Panc1 (cell line): ENCODE measurements around the gene ZNF410. TPM values are rescaled to one million over a fixed set of nuclear protein-coding genes. Genes with fewer than 3 reads are reported as not detected.

ENCODE experiments used
- ATAC-seq: fragments of 200-7000 bp; cut with Tn5 transposase; 2 replicates; pipeline ENCODE4 v1.9.1; 2020; ENCODE audit warnings: mild to moderate bottlenecking, moderate library complexity
- BruUV-seq: library from RNA; stranded (reverse); fragments of 400-500 nt; replicated peaks from 2 replicates; lab custom pipeline; 2021; lab: Mats Ljungman, UMichigan
- CTCF ChIA-PET: fragments of 300-600 bp; sonication (Branson Sonifier 250); formaldehyde crosslinking; loops from one replicate; lab custom pipeline; 2022; ENCODE audit warnings: antibody characterized with exemption; lab: Charles Lee
- POLR2A ChIA-PET: fragments of 300-600 bp; sonication (Branson Sonifier 250); formaldehyde crosslinking; loops from one replicate; lab custom pipeline; 2022; ENCODE audit warnings: antibody characterized with exemption; lab: Charles Lee
- DNase-seq: peaks from one replicate; pipeline ENCODE4 v3.0.0-alpha.2; 2010; ENCODE audit warnings: low read depth, low spot score
- H3K27ac ChIP-seq: 2 replicates; pipeline ENCODE4 v1.5.1; 2011; ENCODE audit warnings: mild to moderate bottlenecking, low read length, inconsistent platforms
- H3K27me3 ChIP-seq: fragments of 200-500 bp; sonication (Bioruptor generic); 2 replicates; pipeline ENCODE4 v1.6.0; 2014; ENCODE audit warnings: low read length, inconsistent platforms; ENCODE audit not compliant: control insufficient read depth, insufficient read depth
- H3K36me3 ChIP-seq: fragments of 200-500 bp; sonication (Bioruptor generic); 2 replicates; pipeline ENCODE4 v1.5.1; 2014; ENCODE audit warnings: inconsistent platforms, mild to moderate bottlenecking, low read length, moderate library complexity; ENCODE audit not compliant: control insufficient read depth, insufficient read depth
- H3K4me1 ChIP-seq: 2 replicates; pipeline ENCODE4 v1.5.1; 2011; ENCODE audit warnings: inconsistent platforms, mild to moderate bottlenecking, low read length, moderate library complexity; ENCODE audit not compliant: control insufficient read depth, insufficient read depth
- H3K4me3 ChIP-seq, 2 experiments: 2 replicates each; pipeline ENCODE4 v1.5.1; 2011 to 2012; ENCODE audit warnings: low read depth in 2 of 2, low read length in 2 of 2, mild to moderate bottlenecking in 2 of 2, inconsistent platforms in 1 of 2, moderate library complexity in 1 of 2
- H3K9me3 ChIP-seq: fragments of 200-500 bp; sonication (Bioruptor generic); 2 replicates; pipeline ENCODE4 v1.5.1; 2014; ENCODE audit warnings: low read depth, mild to moderate bottlenecking, inconsistent platforms, low read length, moderate library complexity; ENCODE audit not compliant: control insufficient read depth, insufficient read depth
- POLR2AphosphoS5 ChIP-seq: IDR thresholded peaks from 2 replicates; pipeline ENCODE4 v1.6.1; 2012; ENCODE audit warnings: mild to moderate bottlenecking, low read depth, low read length, moderate library complexity
- REST ChIP-seq, 2 experiments: IDR thresholded peaks; 2 replicates each; pipeline ENCODE4 v1.6.1; 2011 to 2012; ENCODE audit warnings: low read depth in 2 of 2, control low read depth in 1 of 2, low read length in 1 of 2, mild to moderate bottlenecking in 1 of 2, moderate library complexity in 1 of 2; ENCODE audit not compliant: insufficient read depth in 1 of 2
- SIN3A ChIP-seq: IDR thresholded peaks from 2 replicates; pipeline ENCODE4 v1.6.1; 2012; ENCODE audit warnings: low read depth, mild to moderate bottlenecking, low read length, moderate library complexity, borderline replicate concordance; ENCODE audit not compliant: insufficient read depth
- TCF7L2 ChIP-seq: IDR thresholded peaks from 2 replicates; pipeline ENCODE4 v1.6.1; 2011; ENCODE audit warnings: mild to moderate bottlenecking, low read depth, low read length, inconsistent platforms
- in situ Hi-C: cut with HindIII; loops from 2 replicates; pipeline ENCODE4 v1.10.0; 2016; ENCODE audit warnings: low sequenced_read_pairs, low pct_unique_long_range_greater_than_20kb
- intact Hi-C: fragments of 100-400 bp; cut with micrococcal nuclease; formaldehyde crosslinking; loops from one replicate; pipeline ENCODE4 v1.10.0; 2022; ENCODE audit not compliant: unreplicated experiment
- total RNA-seq: library from RNA; stranded (reverse); gene quantifications from one replicate; pipeline ENCODE4 v1.2.1, GENCODE V29; 2021; ENCODE audit not compliant: unreplicated experiment
- TF ChIP-seq, protein P1 (sequence below): fragments of 450-650 bp; IDR thresholded peaks from 2 replicates; pipeline ENCODE4 v1.5.1; 2017; ENCODE audit warnings: mild to moderate bottlenecking

The ZNF410 gene
- total RNA-seq, 1 experiment from 2014 or later, result 31.2 TPM

- Histone ChIP-seq H3K4me1 (no peaks in the 10 kb centered on the region), H3K27me3 (no peaks in the 10 kb centered on the region), H3K36me3 (peaks cover 24% of the 10 kb centered on the region), H3K4me3 (no peak overlapping the region), H3K27ac (no peak overlapping the region), H3K9me3 (no peaks in the 10 kb centered on the region)
- TF ChIP-seq POLR2AphosphoS5, result no peak
- TF ChIP-seq SIN3A, result no peak
- TF ChIP-seq, protein P1, sequence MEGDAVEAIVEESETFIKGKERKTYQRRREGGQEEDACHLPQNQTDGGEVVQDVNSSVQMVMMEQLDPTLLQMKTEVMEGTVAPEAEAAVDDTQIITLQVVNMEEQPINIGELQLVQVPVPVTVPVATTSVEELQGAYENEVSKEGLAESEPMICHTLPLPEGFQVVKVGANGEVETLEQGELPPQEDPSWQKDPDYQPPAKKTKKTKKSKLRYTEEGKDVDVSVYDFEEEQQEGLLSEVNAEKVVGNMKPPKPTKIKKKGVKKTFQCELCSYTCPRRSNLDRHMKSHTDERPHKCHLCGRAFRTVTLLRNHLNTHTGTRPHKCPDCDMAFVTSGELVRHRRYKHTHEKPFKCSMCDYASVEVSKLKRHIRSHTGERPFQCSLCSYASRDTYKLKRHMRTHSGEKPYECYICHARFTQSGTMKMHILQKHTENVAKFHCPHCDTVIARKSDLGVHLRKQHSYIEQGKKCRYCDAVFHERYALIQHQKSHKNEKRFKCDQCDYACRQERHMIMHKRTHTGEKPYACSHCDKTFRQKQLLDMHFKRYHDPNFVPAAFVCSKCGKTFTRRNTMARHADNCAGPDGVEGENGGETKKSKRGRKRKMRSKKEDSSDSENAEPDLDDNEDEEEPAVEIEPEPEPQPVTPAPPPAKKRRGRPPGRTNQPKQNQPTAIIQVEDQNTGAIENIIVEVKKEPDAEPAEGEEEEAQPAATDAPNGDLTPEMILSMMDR, result no peak
- TF ChIP-seq REST (IDR thresholded peaks at IDR 0.05; ENCODE audit: insufficient read depth in 1 of 2, low read depth in 2 of 2, low read length in 1 of 2), result no peak
- no peak for TF ChIP-seq TCF7L2
- CTCF ChIA-PET, result no interaction called here
- no TSS peak for BruUV-seq
- ATAC-seq (no peak), DNase-seq (no peak)
- in situ Hi-C loops, result no loop called here
- POLR2A ChIA-PET, result interaction anchor here (0.5 kb wide), 1 partner anchor 24 kb away, joined by 7 read pairs; no protein-coding TSS in a partner anchor
- intact Hi-C loops, result no loop called here
Observed at GRCh38 chr14:73895939-73896338, 9.3 kb downstream of the ZNF410 start.

GRCh38 chr14:73896521-73896920, 9.9 kb downstream of the ZNF410 start:
- CTCF ChIA-PET, result no interaction called here
- intact Hi-C loops (no loop called here), in situ Hi-C loops (no loop called here)
- H3K4me3 ChIP-seq, result no peak overlapping the region
- H3K9me3 ChIP-seq, result no peaks in the 10 kb centered on the region
- BruUV-seq, result no TSS peak
- TF ChIP-seq REST (IDR thresholded peaks at IDR 0.05; ENCODE audit: insufficient read depth in 1 of 2, low read depth in 2 of 2, low read length in 1 of 2), result no peak
- TF ChIP-seq TCF7L2, result no peak
- TF ChIP-seq, protein P1, result no peak
- TF ChIP-seq SIN3A, result no peak
- TF ChIP-seq POLR2AphosphoS5, result no peak
- peaks cover 24% of the 10 kb centered on the region for H3K36me3 ChIP-seq
- ATAC-seq, result no peak
- no peak overlapping the region for H3K27ac ChIP-seq
- POLR2A ChIA-PET, result interaction anchor here (0.5 kb wide), 1 partner anchor 23 kb away, joined by 7 read pairs; no protein-coding TSS in a partner anchor
- DNase-seq, result no peak
- no peaks in the 10 kb centered on the region for H3K27me3 ChIP-seq
- H3K4me1 ChIP-seq, result no peaks in the 10 kb centered on the region
